Stimulated activated CD8-positive, alpha-beta memory T cell treated with anti-CD3 and anti-CD28 coated beads, Interleukin-15, amount 100 ng/mL, for 48 hours (primary cell): Measurements from ENCODE around the gene USP33.
A peak's percentile ranks its signal among the peaks of the same experiment; 100 is the strongest.
"Not testable (repeated sequence)": the region's sequence is repeated elsewhere in the genome, so short reads cannot be mapped to it uniquely, and the experiment has no call there.

Experiments
- DNase-seq, 2 donors: peaks; one replicate each; pipeline ENCODE4 v3.0.0-alpha.2; 2020; ENCODE audit warnings: low read depth in 2 of 2

USP33 gene

GRCh38 chr1:77759071-77760028 is at the start of gene USP33:
Gene USP33, minus strand, starts transcription at chr1:77759852. Its CDS starts 18,155 bp downstream, at chr1:77741697.
- DNase-seq, result peak; percentile 83 to 86

GRCh38 chr1:77803371-77803770 is 43.7 kb upstream of the USP33 start:
- no peak for DNase-seq

GRCh38 chr1:77802026-77802425 is 42.4 kb upstream of the USP33 start:
- no peak for DNase-seq

- no peak for DNase-seq
Observed at GRCh38 chr1:77797991-77798390, 38.3 kb upstream of the USP33 start.

- DNase-seq, result no peak
Observed at GRCh38 chr1:77796695-77797405, 37.2 kb upstream of the USP33 start.

- DNase-seq, result no peak
Observed at GRCh38 chr1:77794550-77794949, 34.9 kb upstream of the USP33 start.

GRCh38 chr1:77786093-77786741 is 26.6 kb upstream of the USP33 start:
- DNase-seq, result not testable (repeated sequence)

GRCh38 chr1:77783141-77783540 is 23.5 kb upstream of the USP33 start:
- DNase-seq, result no peak

- DNase-seq, result no peak
Observed at GRCh38 chr1:77781683-77782082, 22.0 kb upstream of the USP33 start.

GRCh38 chr1:77779529-77780281 is 20.1 kb upstream of the USP33 start, which contains the start of gene MIGA1:
Gene MIGA1, plus strand, starts transcription at chr1:77779649. Its CDS starts 3,604 bp downstream, at chr1:77783253.
- DNase-seq, result peak; percentile 71 to 75

GRCh38 chr1:77776007-77776700 is 16.5 kb upstream of the USP33 start:
- no peak for DNase-seq

- DNase-seq, result no peak
Observed at GRCh38 chr1:77768006-77768405, 8.4 kb upstream of the USP33 start.

GRCh38 chr1:77762072-77762476 is 2.4 kb upstream of the USP33 start:
- no peak for DNase-seq

- DNase-seq, result no peak
Observed at GRCh38 chr1:77757603-77758002, 2.0 kb downstream of the USP33 start.

- DNase-seq, result no peak
Observed at GRCh38 chr1:77757066-77757584, 2.5 kb downstream of the USP33 start.

GRCh38 chr1:77756052-77756754 is 3.4 kb downstream of the USP33 start:
- DNase-seq, result no peak

GRCh38 chr1:77749489-77749888 is 10.2 kb downstream of the USP33 start:
- not testable (repeated sequence) for DNase-seq

- no peak for DNase-seq
Observed at GRCh38 chr1:77744576-77744975, 15.1 kb downstream of the USP33 start.

- DNase-seq, result no peak
Observed at GRCh38 chr1:77742011-77742555, 17.6 kb downstream of the USP33 start.

GRCh38 chr1:77741316-77741715 is 18.3 kb downstream of the USP33 start:
- DNase-seq, result no peak
